Stimulated activated CD4-positive, alpha-beta T cell treated with anti-CD3 and anti-CD28 coated beads, Interleukin-2, amount 100 ng/mL, for 4 hours (primary cell): Measurements from ENCODE around the gene ACBD4.

Experiments
- DNase-seq: peaks from one replicate; pipeline ENCODE4 v3.0.0-alpha.2; 2020; ENCODE audit warnings: low read depth

The ACBD4 gene

DNA sequence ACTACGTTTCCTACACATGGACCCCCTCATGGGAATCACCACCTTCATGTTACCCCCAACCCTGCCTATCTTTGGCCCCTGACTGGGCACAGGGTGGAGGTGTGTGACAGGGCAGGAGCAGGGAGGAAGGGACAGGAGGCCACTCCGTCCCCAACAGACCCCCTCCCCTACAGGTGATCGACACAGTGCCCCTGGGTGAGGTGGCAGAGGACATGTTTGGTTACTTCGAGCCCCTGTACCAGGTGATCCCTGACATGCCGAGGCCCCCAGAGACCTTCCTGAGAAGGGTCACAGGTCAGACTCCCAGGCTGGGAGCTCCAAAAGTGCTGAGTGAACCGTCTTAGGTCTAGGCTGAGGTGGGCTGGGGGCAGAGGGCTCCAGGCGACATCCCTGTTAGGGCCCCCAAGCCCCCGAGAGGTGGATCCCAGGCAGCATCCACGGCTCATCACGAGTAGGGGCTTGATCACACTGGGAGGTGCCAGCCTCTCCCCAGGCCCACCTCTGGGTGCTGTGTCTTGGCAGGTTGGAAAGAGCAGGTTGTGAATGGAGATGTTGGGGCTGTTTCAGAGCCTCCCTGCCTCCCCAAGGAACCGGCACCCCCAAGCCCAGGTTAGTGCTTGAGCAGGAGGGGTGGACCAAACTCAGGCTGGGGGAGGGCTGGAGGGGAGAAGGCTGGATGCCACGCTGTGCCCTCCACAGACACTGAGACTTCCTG, 1.5 kb downstream of the ACBD4 start:
- no peak for DNase-seq

DNA sequence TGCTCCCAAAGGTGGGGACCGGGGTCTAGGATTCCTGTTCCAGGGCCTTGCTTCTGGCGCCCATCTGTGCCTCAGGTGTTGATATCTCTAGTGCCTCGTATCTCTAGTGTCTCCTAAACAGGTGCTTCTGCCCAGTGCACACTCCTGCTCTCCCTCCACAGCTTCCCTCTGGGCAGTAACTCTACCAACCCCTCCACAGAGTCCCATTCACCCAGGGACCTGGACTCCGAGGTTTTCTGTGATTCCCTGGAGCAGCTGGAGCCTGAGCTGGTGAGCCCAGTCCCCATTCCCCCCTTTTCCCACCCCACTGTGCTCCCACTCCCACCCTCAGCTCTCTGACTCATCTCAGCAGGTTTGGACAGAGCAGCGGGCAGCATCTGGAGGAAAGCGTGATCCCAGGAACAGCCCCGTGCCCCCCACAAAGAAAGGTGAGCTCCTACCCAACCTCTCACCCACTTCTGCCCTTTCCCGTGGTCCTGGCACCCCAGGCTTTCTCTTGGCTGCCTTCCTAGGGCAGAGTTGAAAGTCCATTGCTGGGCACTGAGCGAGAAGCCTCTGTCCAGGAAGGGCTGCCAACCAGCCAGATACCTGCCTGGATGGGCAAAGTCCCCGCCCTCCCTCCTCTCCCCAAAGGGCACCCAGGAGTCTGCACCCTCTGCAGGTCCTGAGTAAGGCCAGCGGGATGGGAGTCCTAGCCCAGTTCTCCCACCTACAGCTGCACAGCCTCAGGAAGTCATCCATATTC, 2.2 kb downstream of the ACBD4 start:
- no peak for DNase-seq

DNA sequence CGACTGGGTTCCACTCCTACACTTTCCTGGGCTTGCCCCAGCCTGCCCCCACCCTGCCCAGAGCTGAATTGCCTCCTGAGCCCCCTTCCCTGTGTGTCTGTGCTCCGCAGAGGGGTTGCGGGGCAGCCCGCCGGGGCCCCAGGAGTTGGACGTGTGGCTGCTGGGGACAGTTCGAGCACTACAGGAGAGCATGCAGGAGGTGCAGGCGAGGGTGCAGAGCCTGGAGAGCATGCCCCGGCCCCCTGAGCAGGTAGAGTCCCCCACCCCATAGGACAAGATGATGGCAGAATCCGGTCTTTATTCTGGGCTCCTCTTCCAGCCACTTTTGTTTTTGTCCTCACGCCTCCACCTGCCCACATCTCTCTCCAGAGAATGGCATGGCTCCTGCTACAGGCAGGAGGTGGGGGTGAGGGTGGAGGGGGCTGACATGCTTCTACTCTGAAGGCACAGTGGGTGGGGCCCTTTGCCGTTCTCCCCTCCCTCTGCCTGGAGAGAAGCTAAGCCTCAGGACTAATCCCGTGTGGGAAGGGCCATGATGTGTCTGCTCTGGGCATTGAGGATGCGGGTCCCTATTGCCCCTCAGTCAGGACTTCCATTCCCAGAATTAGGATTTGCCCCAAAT, 3.5 kb downstream of the ACBD4 start:
- no peak for DNase-seq

DNA sequence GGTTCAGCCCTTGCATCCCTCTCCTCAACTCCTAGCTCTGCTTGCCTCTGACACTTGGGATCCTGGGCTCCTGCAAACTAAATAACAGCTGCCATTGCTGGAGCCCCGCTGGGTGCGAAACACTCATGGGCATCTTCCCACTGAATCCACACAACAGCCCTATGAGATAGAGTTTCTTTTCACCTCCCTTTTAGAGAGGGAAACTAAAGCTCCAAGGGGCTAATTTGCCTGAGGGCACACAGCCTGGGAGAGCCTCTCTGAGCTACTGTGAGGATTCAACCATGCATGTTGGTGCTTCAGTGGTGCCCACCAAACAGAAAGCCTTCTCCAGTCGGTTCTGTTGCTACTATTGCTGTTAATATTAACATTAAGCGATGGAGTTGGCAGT, 4.0 kb downstream of the ACBD4 start:
- DNase-seq = no peak

DNA sequence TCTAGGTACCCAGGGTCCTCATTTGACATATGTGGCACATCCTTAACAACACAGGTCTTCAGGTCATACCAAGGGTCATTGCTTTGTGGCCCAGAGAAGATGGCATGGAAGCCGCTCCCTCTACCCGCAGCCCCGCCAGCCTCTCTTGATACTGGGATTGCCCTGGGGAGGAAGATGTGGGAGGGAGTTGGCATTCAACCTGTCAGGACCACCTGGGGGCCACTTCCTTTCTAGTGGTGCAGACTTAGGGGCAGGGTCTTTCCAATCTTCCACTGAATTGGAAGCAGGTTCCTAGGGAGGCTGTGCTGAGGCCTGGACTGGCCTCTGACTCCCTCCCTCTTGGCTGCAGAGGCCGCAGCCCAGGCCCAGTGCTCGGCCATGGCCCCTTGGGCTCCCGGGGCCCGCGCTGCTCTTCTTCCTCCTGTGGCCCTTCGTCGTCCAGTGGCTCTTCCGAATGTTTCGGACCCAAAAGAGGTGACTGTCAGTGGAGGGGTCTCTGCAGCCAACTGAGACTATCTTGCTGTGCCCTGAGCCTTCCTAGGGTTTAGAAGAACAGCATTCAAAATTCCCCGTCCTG, 7.7 kb downstream of the ACBD4 start:
- no peak for DNase-seq

DNA sequence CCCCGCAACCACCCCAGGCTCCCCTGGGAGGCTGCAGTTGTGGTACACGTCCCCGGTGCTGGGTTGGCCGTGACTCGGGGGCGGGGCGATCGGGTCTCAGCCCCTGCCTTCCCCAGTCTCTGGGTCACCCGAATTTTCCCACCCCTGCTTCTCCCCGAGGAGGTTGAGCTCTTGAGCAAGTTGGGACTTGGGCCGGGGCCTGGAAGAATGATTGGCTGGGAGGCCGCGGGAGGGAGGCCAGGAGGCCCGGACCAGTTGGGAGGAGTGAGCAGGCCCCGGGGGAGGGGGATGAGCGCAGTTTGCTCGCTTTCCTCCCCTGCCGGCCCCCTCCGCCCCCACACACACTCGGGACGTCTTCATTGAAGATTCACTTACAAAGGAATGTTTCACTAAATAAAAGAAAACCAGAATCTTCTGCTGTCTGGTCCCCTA, 8.3 kb downstream of the ACBD4 start:
- no peak for DNase-seq

DNA sequence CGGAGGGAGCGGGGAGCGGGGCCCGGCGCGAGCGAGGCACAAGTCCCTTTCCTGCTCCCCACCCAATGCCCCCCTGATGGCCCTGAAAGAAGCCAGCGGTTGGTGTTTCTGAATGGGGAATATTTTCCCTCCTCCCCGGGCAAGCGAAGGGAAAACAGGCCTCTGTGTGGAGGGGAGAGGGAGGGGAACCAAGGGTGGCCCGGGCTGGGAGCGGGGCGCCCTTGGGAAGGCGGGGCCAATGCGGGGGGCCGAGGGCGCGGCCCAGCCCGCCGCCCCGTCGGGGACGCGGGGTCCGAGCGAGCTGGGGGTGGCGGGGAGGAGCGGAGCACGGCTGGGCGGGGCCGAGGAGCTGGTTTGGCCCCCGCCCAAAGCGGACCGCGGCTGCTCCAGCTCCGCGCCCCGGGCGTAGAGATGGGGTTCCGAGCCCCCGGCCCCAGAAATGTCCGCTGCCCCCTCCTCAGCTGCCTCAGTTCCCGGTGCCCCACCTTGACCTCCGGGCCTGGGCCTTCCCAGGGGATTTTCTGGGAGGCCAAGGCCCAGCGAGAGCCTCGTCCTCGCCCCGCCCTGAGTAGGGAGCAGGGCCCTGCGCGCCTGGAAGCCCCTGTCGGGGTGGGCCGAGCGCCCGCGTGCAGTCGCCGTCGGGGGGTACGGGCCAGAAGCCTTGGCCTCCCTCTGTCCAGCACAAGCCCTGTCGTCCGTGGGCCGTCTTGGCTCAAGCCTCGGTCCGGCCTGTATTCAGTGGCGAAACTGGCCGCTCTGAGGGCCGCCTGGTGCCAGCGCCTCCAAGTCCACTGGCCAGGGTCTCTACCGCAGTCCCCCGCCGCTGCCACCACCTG, 8.9 kb downstream of the ACBD4 start:
- no peak for DNase-seq

DNA sequence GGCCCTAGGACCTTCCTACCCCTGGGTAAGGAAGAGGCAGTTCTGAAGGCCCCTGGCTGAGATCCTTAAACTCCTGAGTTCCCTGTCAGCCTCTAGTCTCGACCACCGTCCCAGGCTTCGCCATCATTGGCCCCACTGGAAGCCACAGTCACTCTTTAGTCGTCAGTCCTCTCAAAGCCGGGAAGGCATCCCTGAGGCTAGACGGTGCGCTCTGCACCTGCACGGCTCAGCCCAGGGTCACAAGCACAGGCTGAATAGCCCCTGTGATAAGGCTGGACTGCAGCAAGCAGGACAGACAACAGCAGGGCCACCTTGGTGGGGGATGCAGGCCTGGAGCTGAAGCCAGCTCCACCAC, 9.5 kb downstream of the ACBD4 start:
- no peak for DNase-seq

DNA sequence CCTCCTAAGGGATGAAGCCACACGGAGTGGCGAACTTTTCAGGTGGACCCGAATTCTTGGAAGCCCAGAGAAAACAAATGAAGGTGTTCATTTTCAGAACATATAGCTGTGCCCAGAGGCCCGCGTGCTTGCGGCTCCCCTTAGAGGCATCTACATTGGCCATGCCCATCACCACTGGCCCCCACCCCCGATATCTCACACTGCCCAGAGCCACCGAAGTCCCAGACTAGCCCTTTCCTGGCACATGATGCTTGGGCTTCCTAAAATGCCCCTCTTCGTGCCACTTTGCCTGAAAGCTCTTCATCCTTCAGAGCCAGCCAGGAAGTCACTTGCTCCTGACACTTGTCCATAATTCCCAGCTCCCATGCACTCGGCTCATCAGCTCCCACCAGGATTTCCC, 10.7 kb downstream of the ACBD4 start:
- DNase-seq = no peak

DNA sequence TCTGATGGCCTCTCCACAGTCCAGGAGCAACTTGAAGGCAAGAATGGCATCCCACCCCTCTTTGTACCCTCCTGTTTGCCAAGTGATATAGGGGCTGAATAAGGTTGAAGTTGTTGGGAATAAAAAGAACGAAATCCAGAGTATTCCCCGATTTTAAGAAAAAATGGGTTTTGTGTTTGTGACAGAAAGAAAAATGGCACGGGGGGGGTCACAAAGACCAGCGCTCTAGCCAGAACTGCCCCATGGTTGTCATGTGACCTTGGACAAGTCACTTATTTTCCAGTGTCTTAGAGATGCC, 11.1 kb downstream of the ACBD4 start:
- DNase-seq = no peak

DNA sequence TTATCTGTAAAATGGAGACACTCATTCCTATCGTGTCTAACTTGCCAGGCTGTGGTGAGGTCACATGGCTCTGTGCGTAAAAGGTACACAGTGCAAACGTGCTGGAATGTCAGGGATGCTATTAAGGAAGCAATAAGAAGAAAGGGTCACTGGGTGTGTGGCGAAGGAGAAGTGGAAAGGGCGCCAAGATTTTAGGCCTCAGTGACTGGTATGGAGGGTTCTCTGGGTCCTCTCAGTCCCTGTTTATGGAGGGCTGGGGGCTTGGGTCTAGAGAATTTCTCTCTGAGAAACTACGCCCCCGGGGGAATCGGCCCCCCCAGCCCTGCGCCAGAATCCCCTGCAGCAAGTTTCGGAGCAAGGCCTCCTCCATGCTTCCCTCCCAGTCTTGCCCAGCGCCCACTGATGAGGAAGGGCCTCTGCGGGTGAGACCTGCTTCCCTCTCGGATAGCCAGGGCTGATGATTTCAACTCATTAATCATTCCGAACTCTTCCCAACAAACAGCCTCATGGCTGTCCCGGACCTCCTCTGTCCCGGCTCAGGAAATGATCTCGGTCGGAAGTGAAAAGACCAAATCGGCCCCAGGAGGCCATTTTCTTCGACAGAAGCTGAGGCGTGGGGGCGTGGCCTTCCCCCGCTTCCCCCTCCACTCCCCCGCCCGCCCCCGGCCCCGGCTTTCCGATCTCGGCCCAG, 11.5 kb downstream of the ACBD4 start:
- no peak for DNase-seq

DNA sequence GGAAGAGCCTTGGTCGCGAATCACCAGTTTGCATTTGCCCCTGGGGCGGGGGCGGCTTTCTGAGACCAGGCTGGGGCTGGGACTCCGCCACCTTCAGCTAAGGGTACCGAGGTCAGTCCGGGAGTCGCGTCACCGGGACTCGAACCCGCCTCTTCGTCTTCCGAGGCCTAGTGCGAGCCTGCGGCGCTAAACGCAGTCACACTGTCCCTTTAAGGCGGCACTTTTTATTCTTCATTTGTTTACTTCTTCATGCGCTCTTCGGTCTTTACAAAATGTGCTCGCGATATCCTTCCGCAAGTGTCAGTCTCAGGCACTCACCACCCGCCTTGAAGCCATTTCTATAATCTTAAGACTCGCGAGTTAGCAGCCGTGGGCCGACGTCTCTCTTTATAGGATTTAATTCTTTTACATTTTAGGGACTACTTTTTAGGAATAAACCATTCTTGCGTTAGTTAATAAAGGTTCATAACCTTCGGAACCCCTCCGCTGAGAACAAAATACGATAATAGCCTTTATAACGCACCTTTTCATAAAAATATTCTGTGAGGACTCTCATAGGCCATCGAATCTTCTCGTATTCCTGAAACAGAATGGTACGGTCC, 12.2 kb downstream of the ACBD4 start:
- peak; percentile 63 for DNase-seq

DNA sequence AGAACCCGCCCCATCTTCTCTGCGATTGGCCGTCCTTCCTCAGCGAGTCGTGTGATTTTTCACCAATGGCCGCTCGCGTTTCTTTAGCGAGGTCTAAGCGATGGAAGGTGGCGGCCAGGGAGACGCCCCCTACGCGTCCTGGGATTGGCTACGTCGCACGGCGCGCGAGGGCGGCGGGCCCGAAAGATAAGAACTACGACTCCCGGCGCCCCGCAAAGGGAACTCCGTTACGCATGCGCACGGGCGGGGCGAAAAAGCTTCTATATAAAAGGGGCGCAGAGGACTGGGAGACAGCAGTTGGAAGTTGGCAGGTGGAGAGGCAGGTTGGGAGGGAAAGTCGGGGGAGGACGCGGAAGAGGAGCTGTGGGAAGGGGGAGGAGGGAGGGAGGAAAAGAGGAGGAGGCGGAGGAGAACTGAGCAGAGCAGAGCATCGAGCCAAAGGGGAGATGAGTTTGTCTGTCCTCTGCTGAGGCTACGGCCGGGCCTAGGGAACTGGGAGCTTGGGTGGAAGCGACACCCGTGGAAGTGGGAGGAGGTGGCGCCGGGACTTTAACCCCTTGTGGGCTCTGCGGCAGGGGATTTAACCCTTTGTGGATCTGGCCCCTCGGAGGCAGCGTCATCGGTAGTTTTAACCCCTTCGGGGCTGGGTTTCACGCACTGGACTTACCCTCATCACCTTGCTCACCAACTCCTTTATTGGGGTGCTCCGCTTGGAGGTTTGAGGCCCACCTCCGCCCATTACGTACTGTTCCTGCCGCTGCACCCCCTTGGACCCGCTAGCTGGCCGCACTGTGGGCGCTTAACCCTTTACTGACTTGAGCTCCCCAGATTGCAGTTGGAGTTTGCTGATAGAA, 12.9 kb downstream of the ACBD4 start, which contains the start of gene HEXIM1:
Gene HEXIM1 (plus strand): TSS at position 293 of the 854 bp plus-strand sequence. CDS start 716 bp downstream, outside the sequence.
- peak; percentile 98 for DNase-seq

DNA sequence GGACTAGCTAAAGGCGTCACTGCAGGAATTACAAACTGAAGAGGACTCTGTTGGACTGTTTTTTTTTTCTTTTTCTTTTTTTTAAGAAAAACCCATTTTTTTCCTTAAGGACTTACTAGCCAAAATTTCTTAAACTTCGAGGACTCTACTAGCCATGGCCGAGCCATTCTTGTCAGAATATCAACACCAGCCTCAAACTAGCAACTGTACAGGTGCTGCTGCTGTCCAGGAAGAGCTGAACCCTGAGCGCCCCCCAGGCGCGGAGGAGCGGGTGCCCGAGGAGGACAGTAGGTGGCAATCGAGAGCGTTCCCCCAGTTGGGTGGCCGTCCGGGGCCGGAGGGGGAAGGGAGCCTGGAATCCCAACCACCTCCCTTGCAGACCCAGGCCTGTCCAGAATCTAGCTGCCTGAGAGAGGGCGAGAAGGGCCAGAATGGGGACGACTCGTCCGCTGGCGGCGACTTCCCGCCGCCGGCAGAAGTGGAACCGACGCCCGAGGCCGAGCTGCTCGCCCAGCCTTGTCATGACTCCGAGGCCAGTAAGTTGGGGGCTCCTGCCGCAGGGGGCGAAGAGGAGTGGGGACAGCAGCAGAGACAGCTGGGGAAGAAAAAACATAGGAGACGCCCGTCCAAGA, 13.7 kb downstream of the ACBD4 start:
- DNase-seq = peak; percentile 51

DNA sequence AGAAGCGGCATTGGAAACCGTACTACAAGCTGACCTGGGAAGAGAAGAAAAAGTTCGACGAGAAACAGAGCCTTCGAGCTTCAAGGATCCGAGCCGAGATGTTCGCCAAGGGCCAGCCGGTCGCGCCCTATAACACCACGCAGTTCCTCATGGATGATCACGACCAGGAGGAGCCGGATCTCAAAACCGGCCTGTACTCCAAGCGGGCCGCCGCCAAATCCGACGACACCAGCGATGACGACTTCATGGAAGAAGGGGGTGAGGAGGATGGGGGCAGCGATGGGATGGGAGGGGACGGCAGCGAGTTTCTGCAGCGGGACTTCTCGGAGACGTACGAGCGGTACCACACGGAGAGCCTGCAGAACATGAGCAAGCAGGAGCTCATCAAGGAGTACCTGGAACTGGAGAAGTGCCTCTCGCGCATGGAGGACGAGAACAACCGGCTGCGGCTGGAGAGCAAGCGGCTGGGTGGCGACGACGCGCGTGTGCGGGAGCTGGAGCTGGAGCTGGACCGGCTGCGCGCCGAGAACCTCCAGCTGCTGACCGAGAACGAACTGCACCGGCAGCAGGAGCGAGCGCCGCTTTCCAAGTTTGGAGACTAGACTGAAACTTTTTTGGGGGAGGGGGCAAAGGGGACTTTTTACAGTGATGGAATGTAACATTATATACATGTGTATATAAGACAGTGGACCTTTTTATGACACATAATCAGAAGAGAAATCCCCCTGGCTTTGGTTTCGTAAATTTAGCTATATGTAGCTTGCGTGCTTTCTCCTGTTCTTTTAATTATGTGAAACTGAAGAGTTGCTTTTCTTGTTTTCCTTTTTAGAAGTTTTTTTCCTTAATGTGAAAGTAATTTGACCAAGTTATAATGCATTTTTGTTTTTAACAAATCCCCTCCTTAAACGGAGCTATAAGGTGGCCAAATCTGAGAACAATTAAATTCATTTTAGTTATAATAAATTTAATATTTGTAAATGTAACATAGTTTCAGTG, 14.5 kb downstream of the ACBD4 start:
- DNase-seq = no peak

DNA sequence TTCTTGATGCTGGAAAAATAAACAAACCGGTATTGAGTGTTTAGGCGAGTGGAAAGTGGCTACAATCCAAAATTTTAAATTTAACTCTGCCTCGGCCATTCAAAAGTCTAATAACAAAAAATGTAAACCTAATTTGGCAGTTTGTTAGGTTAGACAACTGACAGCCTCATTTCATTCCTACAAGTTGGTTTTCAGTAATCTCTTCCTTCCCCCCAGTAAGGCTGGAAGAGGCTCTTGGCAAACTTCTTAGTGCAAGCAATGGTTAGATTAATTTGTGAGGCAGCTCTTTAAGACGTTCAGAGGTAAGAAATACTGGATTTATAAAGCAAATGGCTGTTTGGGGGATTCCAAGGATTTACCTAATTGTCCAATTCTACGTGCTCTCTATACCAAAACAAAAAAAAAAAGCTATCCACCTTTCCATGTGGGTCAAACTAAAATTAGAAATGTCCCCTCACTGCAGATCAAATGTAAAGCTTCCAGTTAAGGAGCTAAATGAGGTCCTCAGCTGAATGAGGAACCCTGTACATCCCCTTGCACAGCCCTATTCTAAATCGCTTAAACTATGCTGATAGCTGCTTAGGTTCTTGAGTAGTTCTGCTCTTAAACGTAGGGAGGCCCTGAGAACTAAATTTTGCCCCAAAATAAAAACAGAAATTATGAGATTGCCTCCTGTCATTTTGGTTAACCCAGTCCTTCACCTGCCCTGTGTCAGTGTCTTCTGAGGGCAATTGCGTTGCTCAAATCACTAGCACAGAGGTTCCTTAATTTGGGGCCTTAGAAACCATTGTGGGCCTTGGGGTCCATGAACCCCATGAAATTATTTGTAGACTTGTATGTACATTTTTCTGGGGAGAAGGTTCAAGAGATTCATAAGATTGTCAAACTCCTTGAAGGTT, 15.7 kb downstream of the ACBD4 start:
- no peak for DNase-seq

DNA sequence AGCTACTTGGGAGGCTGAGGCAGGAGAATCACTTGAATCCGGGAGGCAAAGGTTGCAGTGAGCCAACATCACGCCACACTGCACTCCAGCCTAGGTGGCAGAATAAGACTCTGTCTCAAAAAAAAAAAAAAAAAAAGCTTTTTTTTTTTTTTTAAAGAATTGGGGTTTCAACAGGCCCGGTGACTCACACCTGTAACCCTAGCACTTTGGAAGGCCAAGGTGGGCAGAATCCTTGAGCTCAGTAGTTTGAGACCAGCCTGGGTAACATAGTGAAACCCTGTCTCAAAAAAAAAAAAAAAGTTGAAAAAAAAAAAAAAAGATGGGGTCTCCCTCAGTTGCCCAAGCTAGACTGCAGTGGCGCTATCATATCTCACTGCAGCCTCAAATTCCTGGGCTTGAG, 19.5 kb downstream of the ACBD4 start:
- DNase-seq = no peak
